NCI-H2196 treated with DMSO at 0.1 percent for 48 hours (cell line): Measurements from ENCODE around the gene TSPOAP1.

Experiments used
- DNase-seq: peaks from one replicate; lab custom pipeline; 2025; ENCODE audit not compliant: unreplicated experiment; lab: John Stamatoyannopoulos, UW

Gene TSPOAP1

GRCh38 chr17:58319173-58320162 is 9.1 kb downstream of the TSPOAP1 start:
- no peak for DNase-seq

DNA sequence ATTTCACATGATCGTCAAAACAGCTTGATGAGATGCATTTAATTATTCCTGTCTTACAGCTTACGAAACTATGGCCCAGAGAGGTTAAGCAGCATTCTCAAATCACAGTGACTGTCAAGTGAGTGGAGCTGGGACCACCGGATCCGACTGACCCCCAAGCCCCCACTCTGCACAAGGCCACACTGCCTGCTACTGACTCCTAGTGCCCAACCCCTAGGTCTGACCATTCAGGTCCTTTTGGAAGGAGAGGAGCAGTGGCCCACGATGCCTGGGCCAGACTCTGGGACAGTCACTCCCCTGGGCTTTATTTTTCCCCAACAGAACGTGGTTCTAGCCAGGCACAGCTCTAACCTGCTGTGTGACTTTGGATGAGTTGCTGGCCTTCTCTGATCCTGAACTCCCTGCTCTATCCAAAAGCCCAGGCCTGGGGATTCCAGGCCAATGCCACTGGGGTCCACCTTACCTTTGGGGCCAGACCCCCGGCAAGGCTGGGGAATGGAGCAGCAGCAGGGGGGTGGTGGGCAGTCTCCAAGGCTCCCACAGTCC is 9.9 kb downstream of the TSPOAP1 start:
- no peak for DNase-seq

GRCh38 chr17:58318065-58318481 is 10.5 kb downstream of the TSPOAP1 start:
- DNase-seq: no peak

DNA sequence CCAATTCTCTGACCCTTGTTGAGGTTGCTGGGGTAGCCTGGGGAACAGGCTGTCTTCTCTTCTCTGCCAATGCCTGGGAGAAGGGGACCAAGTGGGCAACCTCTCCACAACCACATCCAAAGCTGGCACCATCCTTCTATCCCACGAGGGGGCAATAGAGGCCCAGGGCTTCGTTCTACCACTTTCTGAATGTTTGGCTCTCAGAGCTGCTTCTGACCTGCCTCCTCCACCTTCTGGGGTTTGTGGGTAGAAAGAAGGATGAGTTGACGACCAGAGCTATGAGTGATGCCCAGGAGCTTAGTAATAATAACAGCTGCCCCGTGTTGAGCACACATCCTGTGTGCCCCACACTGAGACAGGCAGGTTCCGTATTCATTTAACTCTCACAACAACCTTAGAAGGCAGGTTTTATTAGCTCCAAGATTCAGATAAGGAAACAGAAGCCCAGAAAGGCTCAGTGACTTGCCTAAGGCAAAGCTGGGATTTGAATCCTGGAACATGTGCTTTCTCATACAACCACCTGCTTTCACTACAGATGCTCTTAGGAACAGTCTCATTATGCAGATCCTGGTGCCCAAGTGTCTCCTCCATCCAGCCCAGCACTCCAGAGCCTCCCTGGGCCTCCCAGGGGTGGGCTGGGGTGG is 11.1 kb downstream of the TSPOAP1 start:
- peak; percentile 45 for DNase-seq

DNA sequence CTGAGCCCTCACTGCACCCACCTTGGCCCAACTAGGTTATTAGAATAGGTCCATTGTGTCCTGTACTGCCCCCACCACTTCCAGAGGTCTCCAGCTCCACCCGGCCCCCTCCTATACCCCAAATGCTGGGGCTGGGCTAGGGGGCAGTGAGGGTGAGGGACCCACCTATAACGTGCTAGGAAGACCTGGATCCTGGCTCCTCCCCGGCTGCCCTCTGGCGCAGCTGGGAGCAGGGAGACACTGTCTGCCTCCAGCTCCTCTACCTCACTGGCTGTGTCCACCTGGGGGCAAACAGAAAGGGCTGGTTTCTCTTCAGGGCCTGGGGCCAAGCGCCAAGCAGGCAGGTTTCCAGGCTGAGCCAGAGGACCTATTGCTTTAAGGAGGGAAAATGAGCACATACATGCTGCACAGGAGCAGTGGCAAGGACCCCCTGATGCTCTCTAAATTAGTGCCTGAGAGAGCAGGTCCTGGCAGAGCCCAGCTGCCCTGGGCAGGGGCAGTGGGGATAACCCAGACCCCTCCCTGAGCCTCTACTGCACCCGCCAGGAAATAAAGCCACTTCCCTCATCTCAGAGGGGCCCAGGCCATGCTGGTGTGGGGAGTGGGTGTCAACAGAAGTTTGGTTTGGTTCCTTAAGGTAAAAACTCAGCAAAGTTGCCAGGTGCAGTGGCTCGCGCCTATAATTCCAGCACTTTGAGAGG is 12.2 kb downstream of the TSPOAP1 start:
- DNase-seq: no peak

DNA sequence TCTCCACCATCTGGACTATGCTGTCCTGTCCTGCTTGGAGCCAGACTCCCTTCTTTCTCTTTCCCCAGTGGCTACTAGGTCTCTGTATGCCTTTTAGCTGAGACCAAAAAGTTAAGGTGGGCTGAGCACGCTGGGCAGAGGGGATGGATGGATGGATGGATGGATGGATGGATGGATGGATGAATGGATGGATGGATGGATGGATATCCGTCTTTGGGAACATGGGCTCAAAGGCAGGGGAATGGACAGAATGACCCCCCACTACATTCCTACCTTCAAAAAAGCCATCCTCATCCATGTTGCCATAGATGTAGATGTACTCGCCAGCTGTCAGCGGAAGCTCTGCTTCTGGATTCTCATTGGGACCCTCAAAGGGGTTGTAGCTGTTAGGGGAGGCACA is 12.8 kb downstream of the TSPOAP1 start:
- DNase-seq: no peak

GRCh38 chr17:58315281-58315711 is 13.3 kb downstream of the TSPOAP1 start:
- DNase-seq: no peak

GRCh38 chr17:58314706-58315015 is 13.9 kb downstream of the TSPOAP1 start:
- no peak for DNase-seq

DNA sequence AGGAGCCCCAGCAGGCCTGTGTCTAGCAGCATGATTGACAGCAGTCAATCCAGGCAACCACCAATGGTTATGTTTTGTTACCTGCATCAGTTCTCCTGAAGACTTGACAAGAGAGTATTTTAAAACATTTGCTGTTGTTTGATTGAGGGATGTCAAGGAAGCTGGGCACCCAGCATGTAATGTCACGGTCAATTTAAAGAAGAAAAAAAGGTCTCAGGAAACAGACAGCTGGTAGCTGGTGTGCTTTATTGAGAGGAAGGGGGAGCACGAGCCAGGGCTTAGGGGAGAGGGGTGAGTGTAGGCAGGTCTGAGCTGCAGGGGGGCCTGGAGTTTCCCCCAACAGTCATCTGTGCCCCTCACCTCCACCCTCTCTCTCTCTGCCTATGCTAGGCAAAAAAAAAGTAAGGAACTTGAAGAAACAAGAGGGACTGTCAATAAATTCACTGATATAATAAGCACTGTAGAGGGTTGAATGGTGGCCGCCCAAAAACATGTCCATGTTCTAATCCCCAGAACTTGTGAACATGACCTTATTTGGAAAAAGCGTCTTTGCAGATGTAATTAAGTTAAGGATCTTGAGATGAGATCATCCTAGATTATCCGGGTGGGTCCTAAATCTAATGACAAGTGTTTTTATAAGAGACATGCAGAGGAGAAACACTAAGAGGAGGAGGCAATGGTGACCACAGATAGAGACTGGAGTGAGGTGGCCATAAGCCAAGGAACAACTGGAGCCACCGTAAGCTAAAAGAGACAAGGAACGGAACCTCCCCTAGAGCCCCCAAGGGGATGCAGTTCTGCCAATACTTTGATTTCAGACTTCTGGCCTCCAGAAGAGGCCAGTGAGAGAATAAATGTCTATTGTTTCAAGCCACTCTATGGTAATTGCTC is 14.5 kb downstream of the TSPOAP1 start:
- DNase-seq: no peak

DNA sequence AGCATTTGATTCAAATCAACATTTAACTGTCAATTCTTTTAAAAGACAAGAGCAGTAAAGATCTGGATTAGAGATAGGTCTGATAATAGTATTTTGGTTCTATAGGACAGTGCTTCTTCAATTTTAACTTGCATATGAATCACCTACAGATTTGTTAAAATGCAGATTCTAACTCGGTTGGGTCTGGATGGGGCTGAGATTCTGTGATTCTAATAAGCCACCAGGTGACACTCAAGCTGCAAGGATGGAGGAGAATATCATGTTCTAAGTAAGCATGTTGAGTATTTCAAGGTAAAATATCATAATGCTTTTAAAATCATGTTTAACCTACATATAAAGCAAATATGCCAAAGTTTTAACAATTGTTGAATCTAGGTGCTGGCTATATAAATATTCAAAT is 15.8 kb downstream of the TSPOAP1 start:
- no peak for DNase-seq

DNA sequence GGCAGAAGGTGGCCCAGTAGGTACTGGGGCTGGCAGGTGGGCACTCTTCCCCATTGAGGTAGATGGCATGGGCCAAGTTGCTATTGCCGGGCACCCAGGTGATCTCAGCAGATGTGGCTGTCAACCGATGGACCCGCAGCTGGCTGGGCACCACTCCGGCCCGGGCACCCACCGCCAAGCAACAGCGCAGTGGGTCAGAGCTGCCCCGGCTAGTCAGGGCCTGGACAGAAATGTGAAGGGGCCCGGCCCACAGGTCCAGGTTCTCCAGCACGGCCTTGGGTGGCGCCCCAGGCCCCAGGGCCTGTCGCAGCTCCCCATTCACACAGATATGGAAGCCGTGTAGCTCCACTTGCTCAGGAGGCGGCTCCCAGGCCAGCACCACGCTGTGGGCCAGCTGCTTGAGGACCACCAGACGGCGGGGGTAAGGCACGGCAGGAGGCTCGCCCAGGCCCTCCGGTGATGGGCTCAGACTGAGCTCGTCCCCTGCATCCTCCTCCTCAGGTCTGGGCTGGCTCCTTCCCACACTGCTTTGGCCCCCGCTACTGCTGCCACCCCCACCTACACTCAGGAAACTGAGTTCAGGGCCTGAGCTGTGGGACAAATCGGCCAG is 16.5 kb downstream of the TSPOAP1 start:
- no peak for DNase-seq

DNA sequence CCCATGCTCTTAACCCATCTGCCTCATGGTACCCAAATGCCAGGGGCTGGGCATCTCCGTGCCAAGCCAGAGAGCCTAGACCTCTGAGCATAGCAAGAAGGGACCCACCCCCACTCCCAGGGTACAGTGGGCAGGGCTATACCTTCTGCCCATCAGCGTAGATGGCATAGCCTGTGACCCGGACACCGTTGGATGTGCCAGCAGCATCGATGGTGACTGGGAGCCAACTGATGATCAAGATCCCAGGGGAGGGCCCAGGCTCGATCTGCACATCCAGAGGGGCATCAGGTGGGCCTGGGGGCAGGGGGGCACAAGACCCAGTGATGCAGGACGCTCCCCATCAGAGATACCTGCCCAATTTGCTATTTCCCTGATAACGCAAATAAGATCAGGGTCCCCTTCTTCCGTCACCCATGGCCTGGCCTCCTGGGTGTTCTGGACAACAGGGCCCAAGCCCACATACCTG is 17.1 kb downstream of the TSPOAP1 start:
- no peak for DNase-seq

DNA sequence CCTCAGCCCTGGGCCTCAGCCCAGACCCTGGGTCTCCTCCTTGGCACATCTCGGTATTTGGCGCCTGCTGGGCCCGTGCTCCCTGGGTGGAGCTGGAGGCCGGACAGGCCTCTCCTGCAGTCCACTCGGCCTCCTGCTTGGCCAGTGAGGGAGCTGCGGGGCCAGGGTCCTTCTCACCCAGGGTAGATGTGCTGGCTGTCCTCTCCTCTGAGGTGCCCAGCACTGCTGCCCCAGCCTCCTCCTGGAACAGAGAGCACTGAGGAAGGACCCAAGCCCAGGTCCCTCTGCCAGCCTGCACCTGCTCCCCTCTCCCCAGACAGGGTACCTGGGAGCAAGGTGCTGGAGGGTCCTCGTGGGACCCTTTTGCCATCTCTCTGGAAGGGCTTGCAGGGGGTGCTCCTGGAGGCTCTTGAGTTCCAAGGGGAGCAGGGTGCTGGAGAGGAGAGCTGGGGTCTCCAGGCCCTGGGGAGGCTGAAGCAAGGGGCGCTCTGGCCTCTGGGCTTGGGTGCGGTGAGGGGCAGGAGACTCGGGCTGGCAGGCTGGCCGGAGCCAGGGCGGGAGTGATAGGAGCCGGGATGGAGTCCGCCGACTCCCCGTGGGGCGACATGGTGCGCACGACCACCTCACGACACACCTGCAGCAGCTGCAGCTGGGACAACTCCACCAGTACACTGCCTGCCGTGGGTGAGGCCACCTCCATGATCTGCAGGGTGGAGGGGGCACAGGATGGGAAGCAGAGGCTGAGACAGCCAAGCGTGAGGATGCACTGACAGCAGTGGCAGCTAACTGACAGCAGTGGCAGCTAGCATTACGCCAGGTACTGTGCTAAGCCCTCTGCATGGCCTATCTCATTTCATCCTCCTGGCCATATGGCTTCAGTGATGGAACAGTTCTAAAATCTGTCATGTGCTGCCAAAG is 17.8 kb downstream of the TSPOAP1 start:
- no peak for DNase-seq

GRCh38 chr17:58309918-58310259 is 18.7 kb downstream of the TSPOAP1 start:
- DNase-seq: no peak

DNA sequence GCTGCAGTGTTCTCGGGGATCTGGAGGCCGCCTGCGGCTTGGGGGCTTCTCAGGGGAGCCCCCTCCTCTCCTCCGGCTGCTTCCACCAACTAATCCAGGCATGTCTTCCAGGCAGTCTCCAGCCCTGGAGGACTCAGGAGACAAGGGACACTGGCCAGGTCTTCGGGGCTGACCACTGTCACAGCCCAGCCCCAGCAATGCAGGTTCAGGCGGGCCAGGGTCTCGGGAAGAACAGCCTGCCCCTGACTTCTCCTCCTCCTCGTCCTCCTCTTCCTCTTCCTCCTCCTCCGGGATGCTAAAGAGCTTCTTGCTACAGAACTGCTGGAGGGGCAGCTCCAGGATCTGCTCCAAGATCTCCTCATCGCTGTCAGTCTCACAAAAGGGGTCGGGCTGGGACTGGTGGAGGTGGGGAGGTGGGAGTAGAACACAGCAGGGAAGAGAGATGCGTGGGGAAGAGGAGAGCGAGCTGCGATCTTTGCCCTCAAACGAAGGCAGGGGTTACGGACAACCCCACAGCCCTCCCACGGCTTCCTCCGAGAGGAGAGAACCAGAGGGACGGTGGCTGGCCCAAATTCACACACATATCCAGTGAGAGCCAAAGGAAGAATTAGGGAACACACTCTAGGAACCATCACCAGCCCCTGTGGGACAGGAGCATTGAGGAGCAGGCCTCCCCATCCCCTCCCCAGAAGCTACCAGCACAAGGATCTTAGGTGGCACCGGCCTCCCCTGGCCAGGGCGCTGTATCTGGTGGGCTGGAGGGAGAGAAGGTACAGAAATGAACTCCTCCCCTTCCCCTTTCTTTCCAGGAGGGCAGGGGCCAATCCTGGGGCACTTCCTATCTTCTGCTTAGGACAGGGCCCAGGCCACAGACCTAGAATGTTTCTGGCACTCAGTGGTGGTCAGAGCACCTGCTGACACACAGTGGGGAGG is 19.3 kb downstream of the TSPOAP1 start:
- no peak for DNase-seq

- no peak for DNase-seq
Observed at GRCh38 chr17:58308173-58308984, 20.2 kb downstream of the TSPOAP1 start.
